HG03159 (cell line): ENCODE measurements around the gene TLR5.
"Not testable (repeated sequence)": the region's sequence is repeated elsewhere in the genome, so short reads cannot be mapped to it uniquely, and the experiment has no call there.

Source experiments
- ATAC-seq: cut with Tn5 transposase; IDR thresholded peaks from one replicate; pipeline ENCODE4 v1.9.1; 2021; ENCODE audit warnings: mild to moderate bottlenecking, moderate library complexity; ENCODE audit not compliant: unreplicated experiment

Gene TLR5

GRCh38 chr1:223142795-223143536 is at the start of gene TLR5:
TSS of gene TLR5 (minus strand) at chr1:223143248. CDS start at chr1:223113031, 30,217 bp downstream.
- ATAC-seq, result peak; percentile 88

- peak; percentile 65 for ATAC-seq
These were observed 47.1 kb upstream of the TLR5 start for GRCh38 chr1:223189903-223190724.

GRCh38 chr1:223189525-223189902 is 46.5 kb upstream of the TLR5 start:
- ATAC-seq, result no peak

GRCh38 chr1:223188618-223189356 is 45.7 kb upstream of the TLR5 start:
- ATAC-seq, result no peak

- ATAC-seq, result no peak
These were observed 43.8 kb upstream of the TLR5 start for GRCh38 chr1:223186800-223187199.

GRCh38 chr1:223183268-223183862 is 40.3 kb upstream of the TLR5 start:
- no peak for ATAC-seq

- no peak for ATAC-seq
These were observed 37.8 kb upstream of the TLR5 start for GRCh38 chr1:223180731-223181321.

- ATAC-seq, result no peak
These were observed 36.7 kb upstream of the TLR5 start for GRCh38 chr1:223179786-223180185.

GRCh38 chr1:223179280-223179679 is 36.2 kb upstream of the TLR5 start:
- ATAC-seq, result no peak

- no peak for ATAC-seq
These were observed 34.6 kb upstream of the TLR5 start for GRCh38 chr1:223177681-223178080.

- no peak for ATAC-seq
These were observed 33.4 kb upstream of the TLR5 start for GRCh38 chr1:223176437-223176836.

GRCh38 chr1:223175633-223176032 is 32.6 kb upstream of the TLR5 start:
- no peak for ATAC-seq

GRCh38 chr1:223175032-223175431 is 32.0 kb upstream of the TLR5 start:
- no peak for ATAC-seq

- ATAC-seq, result not testable (repeated sequence)
These were observed 26.4 kb upstream of the TLR5 start for GRCh38 chr1:223169458-223169857.

GRCh38 chr1:223161321-223161720 is 18.3 kb upstream of the TLR5 start:
- ATAC-seq, result no peak

GRCh38 chr1:223156343-223156742 is 13.3 kb upstream of the TLR5 start:
- no peak for ATAC-seq

GRCh38 chr1:223155153-223155552 is 12.1 kb upstream of the TLR5 start:
- ATAC-seq, result no peak

- ATAC-seq, result no peak
These were observed 10.4 kb upstream of the TLR5 start for GRCh38 chr1:223153177-223154119.

GRCh38 chr1:223152399-223152798 is 9.4 kb upstream of the TLR5 start:
- ATAC-seq, result no peak

GRCh38 chr1:223150443-223150842 is 7.4 kb upstream of the TLR5 start:
- no peak for ATAC-seq
